Testis (tissue), 2 donors: ENCODE data around the gene ALDOB.

Experiments used
- CTCF ChIP-seq, 3 experiments: fragments of 450-650 bp in 2 of 3; fragments of 200-600 bp in 1 of 3; sonication (generic) in 1 of 3; IDR thresholded peaks; one replicate each; pipeline ENCODE4 v1.5.1; 2016 to 2019; ENCODE audit warnings: antibody characterized with exemption in 3 of 3, mild to moderate bottlenecking in 2 of 3, moderate library complexity in 1 of 3
- POLR2A ChIP-seq: fragments of 450-650 bp; IDR thresholded peaks from one replicate; pipeline ENCODE4 v1.6.1; 2017; ENCODE audit warnings: antibody characterized with exemption, mild to moderate bottlenecking, moderate library complexity

GRCh38 chr9:101381118-101381517 lies 54.5 kb downstream of the ALDOB start:
- TF ChIP-seq CTCF (IDR thresholded peaks at IDR 0.05) (no peak), POLR2A (no peak)
